COLO829 (cell line): ENCODE results near the gene UBC.
A peak's percentile ranks its signal among the peaks of the same experiment; 100 is the strongest.
"Not testable (repeated sequence)": the region's sequence is repeated elsewhere in the genome, so short reads cannot be mapped to it uniquely, and the experiment has no call there.

Experiments
- DNase-seq: peaks from one replicate; pipeline ENCODE4 v3.0.0; 2012; ENCODE audit warnings: low spot score

UBC gene

GRCh38 chr12:124915239-124916236 lies 1.1 kb upstream of the UBC start:
- DNase-seq = no peak

- DNase-seq = no peak
Measured at GRCh38 chr12:124913474-124914391, 717 bp downstream of the UBC start.

- not testable (repeated sequence) for DNase-seq
Measured at GRCh38 chr12:124912529-124913287, 1.7 kb downstream of the UBC start.

- DNase-seq = not testable (repeated sequence)
Measured at GRCh38 chr12:124911521-124911920, 2.9 kb downstream of the UBC start.

- no peak for DNase-seq
Measured at GRCh38 chr12:124910561-124911478, 3.6 kb downstream of the UBC start.

GRCh38 chr12:124909831-124910560 lies 4.5 kb downstream of the UBC start:
- no peak for DNase-seq

- DNase-seq = peak; percentile 91
Measured at GRCh38 chr12:124906606-124907261, 7.7 kb downstream of the UBC start.

- DNase-seq = peak; percentile 95
Measured at GRCh38 chr12:124904306-124905098, 9.9 kb downstream of the UBC start.

GRCh38 chr12:124902916-124903315 lies 11.5 kb downstream of the UBC start:
- no peak for DNase-seq

GRCh38 chr12:124901003-124901402 lies 13.4 kb downstream of the UBC start:
- DNase-seq = no peak

- not testable (repeated sequence) for DNase-seq
Measured at GRCh38 chr12:124900345-124900795, 14.1 kb downstream of the UBC start.

GRCh38 chr12:124898923-124899294 lies 15.5 kb downstream of the UBC start:
- DNase-seq = no peak

GRCh38 chr12:124898200-124898922 lies 16.1 kb downstream of the UBC start:
- DNase-seq = no peak

- DNase-seq = no peak
Measured at GRCh38 chr12:124896461-124896860, 18.0 kb downstream of the UBC start.

- DNase-seq = no peak
Measured at GRCh38 chr12:124893792-124894516, 20.5 kb downstream of the UBC start.

- no peak for DNase-seq
Measured at GRCh38 chr12:124888260-124888659, 26.2 kb downstream of the UBC start.

GRCh38 chr12:124887766-124888165 lies 26.7 kb downstream of the UBC start:
- not testable (repeated sequence) for DNase-seq
